SU-DHL-6 (cell line): ENCODE results near the gene KCNN2.

Source experiments
- EZH2phosphoT487 ChIP-seq: fragments of 200-600 bp; sonication (generic), shearing (Covaris generic); conservative IDR thresholded peaks from 2 replicates; pipeline ENCODE4 v1.6.1; 2018; ENCODE audit warnings: mild to moderate bottlenecking, antibody characterized with exemption, low read length, moderate library complexity, mixed read lengths
- TF ChIP-seq, protein P1 (sequence below): fragments of 200-600 bp; sonication (generic); IDR thresholded peaks from one replicate; pipeline ENCODE4 v1.5.1; 2017; ENCODE audit warnings: antibody characterized with exemption, mild to moderate bottlenecking, low read length, moderate library complexity; ENCODE audit not compliant: insufficient read depth, poor library complexity, severe bottlenecking

DNA sequence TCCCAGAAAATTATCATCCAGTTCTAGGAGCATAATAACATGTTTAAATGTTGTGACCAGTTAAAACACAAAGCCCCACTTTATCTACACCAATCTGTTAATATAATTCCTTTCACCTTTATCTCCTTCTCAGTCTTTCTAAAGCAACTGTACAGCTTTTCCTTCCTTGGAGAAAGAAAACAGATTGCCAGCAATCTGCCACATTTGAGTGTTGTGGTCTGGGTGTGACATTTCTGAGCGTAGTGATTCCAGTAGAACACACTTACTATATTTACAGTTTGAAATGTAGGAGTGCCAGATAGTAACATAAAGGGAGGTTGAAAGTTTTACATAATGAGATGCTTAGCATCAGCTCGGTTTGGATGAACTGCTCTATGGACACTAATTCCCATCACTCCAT is 76.1 kb downstream of the KCNN2 start:
- TF ChIP-seq EZH2phosphoT487 = no peak
- TF ChIP-seq, protein P1, sequence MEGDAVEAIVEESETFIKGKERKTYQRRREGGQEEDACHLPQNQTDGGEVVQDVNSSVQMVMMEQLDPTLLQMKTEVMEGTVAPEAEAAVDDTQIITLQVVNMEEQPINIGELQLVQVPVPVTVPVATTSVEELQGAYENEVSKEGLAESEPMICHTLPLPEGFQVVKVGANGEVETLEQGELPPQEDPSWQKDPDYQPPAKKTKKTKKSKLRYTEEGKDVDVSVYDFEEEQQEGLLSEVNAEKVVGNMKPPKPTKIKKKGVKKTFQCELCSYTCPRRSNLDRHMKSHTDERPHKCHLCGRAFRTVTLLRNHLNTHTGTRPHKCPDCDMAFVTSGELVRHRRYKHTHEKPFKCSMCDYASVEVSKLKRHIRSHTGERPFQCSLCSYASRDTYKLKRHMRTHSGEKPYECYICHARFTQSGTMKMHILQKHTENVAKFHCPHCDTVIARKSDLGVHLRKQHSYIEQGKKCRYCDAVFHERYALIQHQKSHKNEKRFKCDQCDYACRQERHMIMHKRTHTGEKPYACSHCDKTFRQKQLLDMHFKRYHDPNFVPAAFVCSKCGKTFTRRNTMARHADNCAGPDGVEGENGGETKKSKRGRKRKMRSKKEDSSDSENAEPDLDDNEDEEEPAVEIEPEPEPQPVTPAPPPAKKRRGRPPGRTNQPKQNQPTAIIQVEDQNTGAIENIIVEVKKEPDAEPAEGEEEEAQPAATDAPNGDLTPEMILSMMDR = no peak
